AG04449 (cell line): ENCODE measurements around the gene DAG1.
A peak's percentile ranks its signal among the peaks of the same experiment; 100 is the strongest.

ENCODE experiments used
- CTCF ChIA-PET: fragments of 350-600 bp; formaldehyde crosslinking; extraction: SDS; loops from one replicate; lab custom pipeline; 2021; ENCODE audit warnings: antibody characterized with exemption; lab: Yijun Ruan, JAX
- POLR2A ChIA-PET: fragments of 400-600, 350-600 bp; formaldehyde crosslinking; extraction: SDS; loops from one replicate; lab custom pipeline; 2020; ENCODE audit warnings: antibody characterized with exemption, inconsistent platforms; lab: Yijun Ruan, JAX
- DNase-seq: peaks from one replicate; pipeline ENCODE4 v3.0.0-alpha.2; 2010; ENCODE audit warnings: low read depth, low spot score
- H3K4me3 ChIP-seq: 2 replicates; pipeline ENCODE4 v1.5.1; 2011; ENCODE audit warnings: low read depth, mild to moderate bottlenecking, control low read depth, low read length
- TF ChIP-seq, protein P1 (sequence below): IDR thresholded peaks from one replicate; pipeline ENCODE4 v1.5.1; 2011; ENCODE audit warnings: mild to moderate bottlenecking, moderate library complexity, low read length, control low read depth, inconsistent platforms; ENCODE audit not compliant: insufficient read depth; ENCODE audit errors: missing control alignments

Gene DAG1

DNA sequence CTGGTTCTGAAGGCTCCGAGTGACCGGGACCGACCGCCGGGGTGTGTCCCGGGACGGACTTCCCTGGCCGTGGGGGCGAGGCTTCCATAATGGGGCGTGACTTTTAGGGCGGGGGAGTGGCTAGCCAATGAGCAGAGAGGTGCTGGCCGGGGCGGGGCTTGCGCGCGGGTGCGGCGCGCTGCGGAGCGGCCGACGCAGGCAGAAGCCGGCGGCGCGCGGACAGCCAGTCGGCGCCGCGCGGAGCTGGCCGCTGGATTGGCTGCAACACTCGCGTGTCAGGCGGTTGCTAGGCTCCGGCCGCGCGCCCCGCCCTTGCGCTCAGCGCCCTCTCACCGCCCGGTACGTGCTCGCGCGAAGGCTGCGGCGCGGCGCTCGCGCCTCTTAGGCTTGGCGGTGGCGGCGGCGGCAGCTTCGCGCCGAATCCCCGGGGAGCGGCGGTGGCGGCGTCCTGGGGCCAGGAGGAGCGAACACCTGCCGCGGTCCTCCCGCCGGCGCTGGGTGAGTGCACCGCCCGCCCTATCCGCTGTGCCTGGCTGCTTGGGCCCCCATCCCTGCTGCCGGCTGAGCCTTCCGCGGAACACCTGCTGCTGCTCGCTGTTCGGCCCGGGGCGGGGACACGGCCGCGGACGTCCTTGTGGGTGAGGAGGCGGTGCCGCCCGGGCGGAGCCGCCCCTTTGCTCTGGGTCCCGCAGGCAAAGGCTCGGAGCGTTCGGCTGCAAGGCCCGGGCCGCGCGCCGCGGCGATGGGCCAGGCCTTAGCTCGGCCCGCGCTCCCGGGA is at the start of gene DAG1:
Gene DAG1 (plus strand): TSS at position 332 of the 778 bp plus-strand sequence. CDS start 40,268 bp downstream, outside the sequence.
- TF ChIP-seq, protein P1, sequence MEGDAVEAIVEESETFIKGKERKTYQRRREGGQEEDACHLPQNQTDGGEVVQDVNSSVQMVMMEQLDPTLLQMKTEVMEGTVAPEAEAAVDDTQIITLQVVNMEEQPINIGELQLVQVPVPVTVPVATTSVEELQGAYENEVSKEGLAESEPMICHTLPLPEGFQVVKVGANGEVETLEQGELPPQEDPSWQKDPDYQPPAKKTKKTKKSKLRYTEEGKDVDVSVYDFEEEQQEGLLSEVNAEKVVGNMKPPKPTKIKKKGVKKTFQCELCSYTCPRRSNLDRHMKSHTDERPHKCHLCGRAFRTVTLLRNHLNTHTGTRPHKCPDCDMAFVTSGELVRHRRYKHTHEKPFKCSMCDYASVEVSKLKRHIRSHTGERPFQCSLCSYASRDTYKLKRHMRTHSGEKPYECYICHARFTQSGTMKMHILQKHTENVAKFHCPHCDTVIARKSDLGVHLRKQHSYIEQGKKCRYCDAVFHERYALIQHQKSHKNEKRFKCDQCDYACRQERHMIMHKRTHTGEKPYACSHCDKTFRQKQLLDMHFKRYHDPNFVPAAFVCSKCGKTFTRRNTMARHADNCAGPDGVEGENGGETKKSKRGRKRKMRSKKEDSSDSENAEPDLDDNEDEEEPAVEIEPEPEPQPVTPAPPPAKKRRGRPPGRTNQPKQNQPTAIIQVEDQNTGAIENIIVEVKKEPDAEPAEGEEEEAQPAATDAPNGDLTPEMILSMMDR: no peak
- no peak for DNase-seq
- ChIA-PET POLR2A (interaction anchor here (0.6 to 1.8 kb wide), 9 partner anchors 14 to 448 kb away, joined by 3 to 5 read pairs (median 4); partner anchors contain the start of genes NICN1, RHOA, TCTA and USP4), CTCF (interaction anchor here (0.6 to 3.3 kb wide), 7 partner anchors 8 to 201 kb away, joined by 3 to 15 read pairs (median 5); partner anchors contain the start of gene USP4)
- H3K4me3 ChIP-seq: peak within 1 kb of the TSS; percentile 72

DNA sequence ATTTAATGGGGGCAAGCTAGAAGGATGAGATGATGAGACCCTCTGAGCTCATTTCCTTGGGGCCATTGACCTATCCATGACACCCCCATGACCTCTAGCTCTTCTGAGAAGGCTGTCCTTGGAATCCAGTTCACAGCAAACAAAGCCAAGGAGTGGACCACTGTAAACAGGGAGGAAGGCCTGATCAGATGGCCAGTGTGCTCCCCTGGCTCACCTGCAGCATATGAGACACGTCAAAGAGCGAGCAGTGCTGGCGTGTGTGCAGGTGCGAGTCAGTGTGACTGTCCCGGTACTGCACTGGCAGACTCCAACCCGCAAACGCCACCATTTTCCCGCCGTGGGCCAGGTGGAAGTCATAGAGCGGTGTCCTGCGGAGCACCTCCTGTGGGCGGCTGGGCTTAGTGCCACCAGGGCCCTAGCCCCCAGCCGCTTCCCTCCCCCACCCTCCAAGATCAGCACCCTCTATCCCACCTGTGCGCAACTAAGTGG is 48.1 kb upstream of the DAG1 start:
- ChIA-PET CTCF (interaction anchor here (0.7 to 1.1 kb wide), 2 partner anchors 52 to 82 kb away, joined by 3 to 9 read pairs; partner anchors contain the start of gene USP4), POLR2A (interaction anchor here (0.6 to 1.8 kb wide), 4 partner anchors 9 to 82 kb away, joined by 3 to 16 read pairs (median 6); partner anchors contain the start of genes RHOA, TCTA and USP4)
- TF ChIP-seq, protein P1: no peak
- no peak for DNase-seq
- H3K4me3 ChIP-seq: no peak overlapping the region

DNA sequence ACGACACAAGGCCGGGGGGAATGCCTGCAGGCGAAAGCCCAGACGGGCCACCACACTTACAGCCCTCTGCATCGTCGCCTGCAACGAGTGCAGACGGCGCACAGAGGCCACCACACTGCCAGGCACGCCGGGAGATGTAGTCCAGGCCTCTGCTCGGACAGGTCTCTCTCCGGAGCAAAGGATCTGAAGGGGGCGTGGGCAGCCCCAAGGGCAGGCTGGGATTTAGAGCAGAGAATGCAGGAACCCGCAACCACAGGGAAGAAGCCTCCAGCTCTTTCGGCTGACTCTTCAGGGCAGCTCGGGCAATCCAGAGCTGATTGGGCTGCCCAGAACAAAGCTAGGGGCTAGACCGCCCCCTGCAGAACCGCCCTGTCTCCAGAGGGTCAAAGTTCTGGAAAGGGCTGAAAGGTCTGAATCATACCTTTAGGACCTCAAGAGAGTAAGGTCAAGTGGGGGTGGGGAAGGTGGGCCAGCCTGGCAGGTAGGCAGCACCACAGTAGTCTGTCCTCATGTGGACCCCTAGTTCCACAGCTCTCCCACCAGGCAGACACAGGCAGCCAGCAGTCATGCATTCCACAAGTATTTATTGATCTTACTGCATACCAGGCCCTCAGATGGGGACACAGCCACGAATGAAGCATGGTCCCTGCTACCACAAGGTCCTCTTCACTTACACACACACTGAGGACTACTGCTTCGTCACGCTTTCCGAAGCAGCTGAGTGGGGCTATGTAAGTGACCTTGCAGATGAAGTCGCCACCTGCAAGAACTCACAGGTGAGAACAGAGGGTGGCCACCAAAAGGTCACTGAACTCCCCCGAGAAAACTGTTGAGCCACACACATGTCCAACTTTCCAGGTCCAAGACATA is 47.5 kb upstream of the DAG1 start, which contains the start of gene AMT:
Gene AMT (minus strand): TSS at position 95 of the 870 bp plus-strand sequence. CDS start 23 bp downstream, at position 72.
- ChIA-PET CTCF (no interaction called here), POLR2A (interaction anchor here (0.7 to 0.9 kb wide), 2 partner anchors 11 to 22 kb away, joined by 3 read pairs; partner anchors contain the start of gene RHOA)
- DNase-seq: no peak
- no peak within 1 kb of the TSS for H3K4me3 ChIP-seq
- TF ChIP-seq, protein P1: no peak

DNA sequence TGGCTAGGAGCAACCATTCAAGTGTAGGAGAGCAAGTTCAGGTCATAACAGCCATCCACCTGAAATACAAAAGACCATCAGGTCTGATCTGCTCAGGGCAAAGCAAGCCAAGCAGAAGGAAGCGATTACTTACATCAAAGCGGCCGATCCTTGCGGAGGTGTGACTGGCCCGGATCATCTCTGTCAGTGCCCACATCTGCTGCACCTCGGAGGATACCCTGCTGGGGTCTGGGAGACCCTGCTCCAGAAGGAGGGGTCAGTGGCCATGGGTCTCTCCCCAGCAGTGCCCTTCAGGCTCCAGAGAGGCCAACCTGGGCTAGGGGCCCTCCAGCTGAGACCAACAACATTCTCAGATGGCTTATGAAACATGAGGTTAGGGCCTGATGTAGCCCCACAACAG is 45.3 kb upstream of the DAG1 start:
- no peak overlapping the region for H3K4me3 ChIP-seq
- POLR2A ChIA-PET: interaction anchor here (1.0 kb wide), 1 partner anchor 13 kb away, joined by 3 read pairs; the partner anchor contains the start of genes RHOA and TCTA
- DNase-seq: no peak
- CTCF ChIA-PET: interaction anchor here (1.7 kb wide), 1 partner anchor 24 kb away, joined by 4 read pairs; no protein-coding TSS in a partner anchor
- TF ChIP-seq, protein P1: no peak

DNA sequence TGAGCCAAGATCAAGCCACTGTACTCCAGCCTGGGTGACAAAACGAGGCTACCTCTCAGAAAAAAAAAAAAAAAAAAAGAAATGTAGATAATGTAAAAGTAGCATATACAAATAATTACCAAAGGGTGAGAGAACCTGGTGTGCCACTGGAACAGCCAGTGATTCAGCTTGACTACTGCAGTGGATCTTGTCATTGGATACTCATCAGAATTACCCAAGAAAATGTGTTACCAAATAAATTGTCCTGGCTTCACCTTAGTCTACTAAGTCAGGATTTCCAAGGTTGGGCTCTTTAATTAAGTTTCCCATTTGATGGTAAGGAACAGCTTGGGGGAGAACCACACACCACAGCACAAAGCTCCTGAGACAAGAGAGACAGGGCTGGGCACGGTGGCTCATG is 42.5 kb upstream of the DAG1 start:
- POLR2A ChIA-PET: no interaction called here
- H3K4me3 ChIP-seq: no peak overlapping the region
- DNase-seq: no peak
- TF ChIP-seq, protein P1: no peak
- CTCF ChIA-PET: interaction anchor here (2.6 kb wide), 1 partner anchor 88 kb away, joined by 11 read pairs; the partner anchor contains the start of gene USP4
